ENCODE results near the gene KBTBD7. TPM values are rescaled to one million over a fixed set of nuclear protein-coding genes. Genes with fewer than 3 reads are reported as not detected.

KBTBD7 gene
- total and polyA plus RNA-seq, 2 of the 13 experiments (the other 11 are each of a cell fraction or from before 2014, with no cell fraction given) = 3.6 to 9.0 TPM

- DNase-seq (ENCODE audit: low spot score) (no peak), ATAC-seq (no peak), FAIRE-seq (no peak)
- Histone ChIP-seq H3K27me3 (ENCODE audit: control insufficient read depth in 1 of 2, insufficient read depth in 2 of 2, low read length in 2 of 2) (no peaks in the 10 kb centered on the region), H3K79me2 (ENCODE audit: insufficient read depth, low read length) (no peaks in the 10 kb centered on the region), H3K9me3 (ENCODE audit: low read length) (peaks cover 24% of the 10 kb centered on the region), H4K20me1 (ENCODE audit: insufficient read depth, low read length) (no peaks in the 10 kb centered on the region), H3K27ac (ENCODE audit: extremely low read length, insufficient read depth, low read length) (no peak overlapping the region), H3K9ac (ENCODE audit: insufficient read depth, low read depth, low read length) (no peak overlapping the region), H3K36me3 (replicated peaks in 1 of 2; ENCODE audit: control insufficient read depth in 1 of 2, insufficient read depth in 2 of 2, low read length in 2 of 2) (no peaks in the 10 kb centered on the region), H2AFZ (ENCODE audit: low read length) (no peak overlapping the region), H3K4me1 (ENCODE audit: insufficient read depth, low read length) (no peaks in the 10 kb centered on the region), H3K4me3 (replicated peaks in 1 of 3; ENCODE audit: insufficient read depth in 1 of 3, low read depth in 2 of 3, low read length in 3 of 3) (no peak overlapping the region), H3K4me2 (ENCODE audit: low read depth, low read length) (no peak overlapping the region)
- intact Hi-C loops (cut with micrococcal nuclease; ENCODE audit: unreplicated experiment) (no loop called here), in situ Hi-C loops (cut with HindIII; ENCODE audit: extremely low pct_ligation_motif_present, low pct_unique_long_range_greater_than_20kb) (no loop called here)
- ChIA-PET CTCF (ENCODE audit: low intra/inter-chr PET ratio, low total read pairs) (no interaction called here), POLR2A (no interaction called here)
- no peak for TF ChIP-seq RCOR2 (CRISPR knock-in tag; IDR thresholded peaks at IDR 0.05)
- TF ChIP-seq ZNF800 (CRISPR knock-in tag; IDR thresholded peaks at IDR 0.05) = no peak
- no peak for TF ChIP-seq ZNF350 (CRISPR knock-in tag; IDR thresholded peaks at IDR 0.05; ENCODE audit: borderline replicate concordance, low read depth)
- TF ChIP-seq ZNF510 (CRISPR knock-in tag; IDR thresholded peaks at IDR 0.05; ENCODE audit: low read depth) = no peak
- no peak for TF ChIP-seq ZNF30 (CRISPR knock-in tag; IDR thresholded peaks at IDR 0.05)
- TF ChIP-seq RBFOX2 (IDR thresholded peaks at IDR 0.05; ENCODE audit: low read depth, low read length) = no peak
- no peak for TF ChIP-seq ZMYM2 (CRISPR knock-in tag; IDR thresholded peaks at IDR 0.05)
- TF ChIP-seq, protein P1, sequence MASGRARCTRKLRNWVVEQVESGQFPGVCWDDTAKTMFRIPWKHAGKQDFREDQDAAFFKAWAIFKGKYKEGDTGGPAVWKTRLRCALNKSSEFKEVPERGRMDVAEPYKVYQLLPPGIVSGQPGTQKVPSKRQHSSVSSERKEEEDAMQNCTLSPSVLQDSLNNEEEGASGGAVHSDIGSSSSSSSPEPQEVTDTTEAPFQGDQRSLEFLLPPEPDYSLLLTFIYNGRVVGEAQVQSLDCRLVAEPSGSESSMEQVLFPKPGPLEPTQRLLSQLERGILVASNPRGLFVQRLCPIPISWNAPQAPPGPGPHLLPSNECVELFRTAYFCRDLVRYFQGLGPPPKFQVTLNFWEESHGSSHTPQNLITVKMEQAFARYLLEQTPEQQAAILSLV (CRISPR knock-in tag; IDR thresholded peaks at IDR 0.05; ENCODE audit: borderline replicate concordance) = no peak
- TF ChIP-seq, protein P2, sequence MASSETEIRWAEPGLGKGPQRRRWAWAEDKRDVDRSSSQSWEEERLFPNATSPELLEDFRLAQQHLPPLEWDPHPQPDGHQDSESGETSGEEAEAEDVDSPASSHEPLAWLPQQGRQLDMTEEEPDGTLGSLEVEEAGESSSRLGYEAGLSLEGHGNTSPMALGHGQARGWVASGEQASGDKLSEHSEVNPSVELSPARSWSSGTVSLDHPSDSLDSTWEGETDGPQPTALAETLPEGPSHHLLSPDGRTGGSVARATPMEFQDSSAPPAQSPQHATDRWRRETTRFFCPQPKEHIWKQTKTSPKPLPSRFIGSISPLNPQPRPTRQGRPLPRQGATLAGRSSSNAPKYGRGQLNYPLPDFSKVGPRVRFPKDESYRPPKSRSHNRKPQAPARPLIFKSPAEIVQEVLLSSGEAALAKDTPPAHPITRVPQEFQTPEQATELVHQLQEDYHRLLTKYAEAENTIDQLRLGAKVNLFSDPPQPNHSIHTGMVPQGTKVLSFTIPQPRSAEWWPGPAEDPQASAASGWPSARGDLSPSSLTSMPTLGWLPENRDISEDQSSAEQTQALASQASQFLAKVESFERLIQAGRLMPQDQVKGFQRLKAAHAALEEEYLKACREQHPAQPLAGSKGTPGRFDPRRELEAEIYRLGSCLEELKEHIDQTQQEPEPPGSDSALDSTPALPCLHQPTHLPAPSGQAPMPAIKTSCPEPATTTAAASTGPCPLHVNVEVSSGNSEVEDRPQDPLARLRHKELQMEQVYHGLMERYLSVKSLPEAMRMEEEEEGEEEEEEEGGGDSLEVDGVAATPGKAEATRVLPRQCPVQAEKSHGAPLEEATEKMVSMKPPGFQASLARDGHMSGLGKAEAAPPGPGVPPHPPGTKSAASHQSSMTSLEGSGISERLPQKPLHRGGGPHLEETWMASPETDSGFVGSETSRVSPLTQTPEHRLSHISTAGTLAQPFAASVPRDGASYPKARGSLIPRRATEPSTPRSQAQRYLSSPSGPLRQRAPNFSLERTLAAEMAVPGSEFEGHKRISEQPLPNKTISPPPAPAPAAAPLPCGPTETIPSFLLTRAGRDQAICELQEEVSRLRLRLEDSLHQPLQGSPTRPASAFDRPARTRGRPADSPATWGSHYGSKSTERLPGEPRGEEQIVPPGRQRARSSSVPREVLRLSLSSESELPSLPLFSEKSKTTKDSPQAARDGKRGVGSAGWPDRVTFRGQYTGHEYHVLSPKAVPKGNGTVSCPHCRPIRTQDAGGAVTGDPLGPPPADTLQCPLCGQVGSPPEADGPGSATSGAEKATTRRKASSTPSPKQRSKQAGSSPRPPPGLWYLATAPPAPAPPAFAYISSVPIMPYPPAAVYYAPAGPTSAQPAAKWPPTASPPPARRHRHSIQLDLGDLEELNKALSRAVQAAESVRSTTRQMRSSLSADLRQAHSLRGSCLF (CRISPR knock-in tag; IDR thresholded peaks at IDR 0.05; ENCODE audit: borderline replicate concordance) = no peak
- TF ChIP-seq ZNF3 (CRISPR knock-in tag; IDR thresholded peaks at IDR 0.05) = no peak
- no peak for TF ChIP-seq KLF9 (CRISPR knock-in tag; IDR thresholded peaks at IDR 0.05; ENCODE audit: low read depth)
- TF ChIP-seq IKZF1 (IDR thresholded peaks at IDR 0.05) = no peak
- no peak for TF ChIP-seq JUNB (CRISPR knock-in tag; IDR thresholded peaks at IDR 0.05; ENCODE audit: borderline replicate concordance)
- TF ChIP-seq TEAD3 (CRISPR knock-in tag; optimal IDR thresholded peaks at IDR 0.05; ENCODE audit: borderline replicate concordance) = no peak
- no peak for TF ChIP-seq ZNF343 (CRISPR knock-in tag; IDR thresholded peaks at IDR 0.05)
- no peak for TF ChIP-seq TAF1 (CRISPR knock-in tag; IDR thresholded peaks at IDR 0.05)
- 75% methylated on average over 2 of the region's 2 CpGs for whole genome bisulfite sequencing (ENCODE audit: low lambda C conversion rate)
- no TSS peak for BruUV-seq (replicated peaks)
These were observed 49.8 kb downstream of the KBTBD7 start for GRCh38 chr13:41144576-41144975.
